ENCODE measurements around the gene TACR1. TPM values are rescaled to one million over a fixed set of nuclear protein-coding genes. Genes with fewer than 3 reads are reported as not detected.

The TACR1 gene
- total and polyA plus RNA-seq, 2 of the 8 experiments (the other 6 are each of a cell fraction or from before 2014, with no cell fraction given): 0.09 to 0.37 TPM

DNA sequence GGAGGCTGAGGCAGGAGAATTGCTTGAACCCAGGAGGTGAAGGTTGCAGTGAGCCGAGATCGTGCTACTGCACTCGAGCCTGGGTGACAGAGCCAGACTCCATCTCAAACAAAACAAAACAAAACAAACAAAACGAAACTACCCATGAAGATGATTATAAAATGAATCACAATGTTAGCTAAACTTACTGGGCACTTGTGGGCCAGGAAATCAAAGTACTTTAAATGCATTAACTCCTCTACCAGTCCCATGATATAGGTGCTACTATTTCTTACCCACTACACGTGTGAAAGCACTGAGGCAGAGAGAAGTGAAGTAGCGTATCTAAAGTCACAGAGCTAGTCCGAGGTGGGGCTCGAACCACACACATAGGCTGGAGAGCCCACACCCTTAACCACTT, 187.2 kb downstream of the TACR1 start (continued):
- TF ChIP-seq, protein P1, sequence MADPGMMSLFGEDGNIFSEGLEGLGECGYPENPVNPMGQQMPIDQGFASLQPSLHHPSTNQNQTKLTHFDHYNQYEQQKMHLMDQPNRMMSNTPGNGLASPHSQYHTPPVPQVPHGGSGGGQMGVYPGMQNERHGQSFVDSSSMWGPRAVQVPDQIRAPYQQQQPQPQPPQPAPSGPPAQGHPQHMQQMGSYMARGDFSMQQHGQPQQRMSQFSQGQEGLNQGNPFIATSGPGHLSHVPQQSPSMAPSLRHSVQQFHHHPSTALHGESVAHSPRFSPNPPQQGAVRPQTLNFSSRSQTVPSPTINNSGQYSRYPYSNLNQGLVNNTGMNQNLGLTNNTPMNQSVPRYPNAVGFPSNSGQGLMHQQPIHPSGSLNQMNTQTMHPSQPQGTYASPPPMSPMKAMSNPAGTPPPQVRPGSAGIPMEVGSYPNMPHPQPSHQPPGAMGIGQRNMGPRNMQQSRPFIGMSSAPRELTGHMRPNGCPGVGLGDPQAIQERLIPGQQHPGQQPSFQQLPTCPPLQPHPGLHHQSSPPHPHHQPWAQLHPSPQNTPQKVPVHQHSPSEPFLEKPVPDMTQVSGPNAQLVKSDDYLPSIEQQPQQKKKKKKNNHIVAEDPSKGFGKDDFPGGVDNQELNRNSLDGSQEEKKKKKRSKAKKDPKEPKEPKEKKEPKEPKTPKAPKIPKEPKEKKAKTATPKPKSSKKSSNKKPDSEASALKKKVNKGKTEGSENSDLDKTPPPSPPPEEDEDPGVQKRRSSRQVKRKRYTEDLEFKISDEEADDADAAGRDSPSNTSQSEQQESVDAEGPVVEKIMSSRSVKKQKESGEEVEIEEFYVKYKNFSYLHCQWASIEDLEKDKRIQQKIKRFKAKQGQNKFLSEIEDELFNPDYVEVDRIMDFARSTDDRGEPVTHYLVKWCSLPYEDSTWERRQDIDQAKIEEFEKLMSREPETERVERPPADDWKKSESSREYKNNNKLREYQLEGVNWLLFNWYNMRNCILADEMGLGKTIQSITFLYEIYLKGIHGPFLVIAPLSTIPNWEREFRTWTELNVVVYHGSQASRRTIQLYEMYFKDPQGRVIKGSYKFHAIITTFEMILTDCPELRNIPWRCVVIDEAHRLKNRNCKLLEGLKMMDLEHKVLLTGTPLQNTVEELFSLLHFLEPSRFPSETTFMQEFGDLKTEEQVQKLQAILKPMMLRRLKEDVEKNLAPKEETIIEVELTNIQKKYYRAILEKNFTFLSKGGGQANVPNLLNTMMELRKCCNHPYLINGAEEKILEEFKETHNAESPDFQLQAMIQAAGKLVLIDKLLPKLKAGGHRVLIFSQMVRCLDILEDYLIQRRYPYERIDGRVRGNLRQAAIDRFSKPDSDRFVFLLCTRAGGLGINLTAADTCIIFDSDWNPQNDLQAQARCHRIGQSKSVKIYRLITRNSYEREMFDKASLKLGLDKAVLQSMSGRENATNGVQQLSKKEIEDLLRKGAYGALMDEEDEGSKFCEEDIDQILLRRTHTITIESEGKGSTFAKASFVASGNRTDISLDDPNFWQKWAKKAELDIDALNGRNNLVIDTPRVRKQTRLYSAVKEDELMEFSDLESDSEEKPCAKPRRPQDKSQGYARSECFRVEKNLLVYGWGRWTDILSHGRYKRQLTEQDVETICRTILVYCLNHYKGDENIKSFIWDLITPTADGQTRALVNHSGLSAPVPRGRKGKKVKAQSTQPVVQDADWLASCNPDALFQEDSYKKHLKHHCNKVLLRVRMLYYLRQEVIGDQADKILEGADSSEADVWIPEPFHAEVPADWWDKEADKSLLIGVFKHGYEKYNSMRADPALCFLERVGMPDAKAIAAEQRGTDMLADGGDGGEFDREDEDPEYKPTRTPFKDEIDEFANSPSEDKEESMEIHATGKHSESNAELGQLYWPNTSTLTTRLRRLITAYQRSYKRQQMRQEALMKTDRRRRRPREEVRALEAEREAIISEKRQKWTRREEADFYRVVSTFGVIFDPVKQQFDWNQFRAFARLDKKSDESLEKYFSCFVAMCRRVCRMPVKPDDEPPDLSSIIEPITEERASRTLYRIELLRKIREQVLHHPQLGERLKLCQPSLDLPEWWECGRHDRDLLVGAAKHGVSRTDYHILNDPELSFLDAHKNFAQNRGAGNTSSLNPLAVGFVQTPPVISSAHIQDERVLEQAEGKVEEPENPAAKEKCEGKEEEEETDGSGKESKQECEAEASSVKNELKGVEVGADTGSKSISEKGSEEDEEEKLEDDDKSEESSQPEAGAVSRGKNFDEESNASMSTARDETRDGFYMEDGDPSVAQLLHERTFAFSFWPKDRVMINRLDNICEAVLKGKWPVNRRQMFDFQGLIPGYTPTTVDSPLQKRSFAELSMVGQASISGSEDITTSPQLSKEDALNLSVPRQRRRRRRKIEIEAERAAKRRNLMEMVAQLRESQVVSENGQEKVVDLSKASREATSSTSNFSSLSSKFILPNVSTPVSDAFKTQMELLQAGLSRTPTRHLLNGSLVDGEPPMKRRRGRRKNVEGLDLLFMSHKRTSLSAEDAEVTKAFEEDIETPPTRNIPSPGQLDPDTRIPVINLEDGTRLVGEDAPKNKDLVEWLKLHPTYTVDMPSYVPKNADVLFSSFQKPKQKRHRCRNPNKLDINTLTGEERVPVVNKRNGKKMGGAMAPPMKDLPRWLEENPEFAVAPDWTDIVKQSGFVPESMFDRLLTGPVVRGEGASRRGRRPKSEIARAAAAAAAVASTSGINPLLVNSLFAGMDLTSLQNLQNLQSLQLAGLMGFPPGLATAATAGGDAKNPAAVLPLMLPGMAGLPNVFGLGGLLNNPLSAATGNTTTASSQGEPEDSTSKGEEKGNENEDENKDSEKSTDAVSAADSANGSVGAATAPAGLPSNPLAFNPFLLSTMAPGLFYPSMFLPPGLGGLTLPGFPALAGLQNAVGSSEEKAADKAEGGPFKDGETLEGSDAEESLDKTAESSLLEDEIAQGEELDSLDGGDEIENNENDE (IDR thresholded peaks at IDR 0.05; ENCODE audit: insufficient replicate concordance, low read length): no peak
- no peak for TF ChIP-seq HDAC2 (IDR thresholded peaks at IDR 0.05; ENCODE audit: borderline replicate concordance in 1 of 2, low read depth in 2 of 2, low read length in 2 of 2)
- TF ChIP-seq RAD21 (IDR thresholded peaks at IDR 0.05 in 1 of 2, conservative IDR thresholded peaks at IDR 0.05 in 1 of 2; ENCODE audit: low read depth in 2 of 2, low read length in 2 of 2): no peak
- TF ChIP-seq ASH2L (IDR thresholded peaks at IDR 0.05; ENCODE audit: low read length): no peak

Measured in H1 (cell line).